ENCODE measurements around the gene KRT86.

GRCh38 chr12:52267699-52268098 is 6.7 kb upstream of the KRT86 start:
- TF ChIP-seq CTCF (IDR thresholded peaks at IDR 0.05; ENCODE audit: low read length) (no peak), EZH2 (IDR thresholded peaks at IDR 0.05; ENCODE audit: borderline replicate concordance, low read length) (no peak)

Data from OCI-LY1 (cell line).